ENCODE data around the gene EFHC2.

The EFHC2 gene

DNA sequence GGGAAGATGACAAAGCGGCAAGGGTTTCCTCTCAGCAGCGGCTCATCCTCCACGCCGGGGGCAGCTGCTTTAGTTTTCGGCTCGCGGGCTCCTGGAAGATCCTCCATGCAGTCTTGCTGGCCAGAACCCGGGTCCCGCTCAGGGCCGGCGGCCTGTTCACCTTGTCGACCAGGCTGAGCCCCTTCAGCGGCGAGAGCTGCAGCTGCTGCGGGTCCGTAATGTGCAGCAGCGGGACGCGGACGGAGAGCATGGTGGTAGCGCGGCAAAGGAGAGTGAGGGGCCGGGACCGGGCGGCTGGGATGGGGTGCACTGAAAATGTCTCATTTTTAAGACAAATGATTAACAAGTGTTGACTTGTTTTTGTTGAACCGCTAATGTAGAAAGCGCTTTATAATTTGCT lies 33.2 kb downstream of the EFHC2 start:
- no peaks in the 10 kb centered on the region for H3K9me2 ChIP-seq (replicated peaks; ENCODE audit: control insufficient read depth, low read length)
- H3K9me3 ChIP-seq (ENCODE audit: control insufficient read depth, insufficient read depth, low read length), result no peaks in the 10 kb centered on the region
- no peak overlapping the region for H3K27ac ChIP-seq (ENCODE audit: low read depth, low read length)
- H3K79me2 ChIP-seq (ENCODE audit: control insufficient read depth, low read length), result no peaks in the 10 kb centered on the region
- no peaks in the 10 kb centered on the region for H4K20me1 ChIP-seq (ENCODE audit: control insufficient read depth, insufficient read depth, low read depth, low read length)
- H3K27me3 ChIP-seq (ENCODE audit: control insufficient read depth, low read length), result no peaks in the 10 kb centered on the region
- H3K4me2 ChIP-seq (ENCODE audit: low read length), result no peak overlapping the region
- TF ChIP-seq EZH2phosphoT487 (IDR thresholded peaks at IDR 0.05; ENCODE audit: borderline replicate concordance, low read length), result no peak
- TF ChIP-seq, protein P1, sequence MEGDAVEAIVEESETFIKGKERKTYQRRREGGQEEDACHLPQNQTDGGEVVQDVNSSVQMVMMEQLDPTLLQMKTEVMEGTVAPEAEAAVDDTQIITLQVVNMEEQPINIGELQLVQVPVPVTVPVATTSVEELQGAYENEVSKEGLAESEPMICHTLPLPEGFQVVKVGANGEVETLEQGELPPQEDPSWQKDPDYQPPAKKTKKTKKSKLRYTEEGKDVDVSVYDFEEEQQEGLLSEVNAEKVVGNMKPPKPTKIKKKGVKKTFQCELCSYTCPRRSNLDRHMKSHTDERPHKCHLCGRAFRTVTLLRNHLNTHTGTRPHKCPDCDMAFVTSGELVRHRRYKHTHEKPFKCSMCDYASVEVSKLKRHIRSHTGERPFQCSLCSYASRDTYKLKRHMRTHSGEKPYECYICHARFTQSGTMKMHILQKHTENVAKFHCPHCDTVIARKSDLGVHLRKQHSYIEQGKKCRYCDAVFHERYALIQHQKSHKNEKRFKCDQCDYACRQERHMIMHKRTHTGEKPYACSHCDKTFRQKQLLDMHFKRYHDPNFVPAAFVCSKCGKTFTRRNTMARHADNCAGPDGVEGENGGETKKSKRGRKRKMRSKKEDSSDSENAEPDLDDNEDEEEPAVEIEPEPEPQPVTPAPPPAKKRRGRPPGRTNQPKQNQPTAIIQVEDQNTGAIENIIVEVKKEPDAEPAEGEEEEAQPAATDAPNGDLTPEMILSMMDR (IDR thresholded peaks at IDR 0.05; ENCODE audit: low read depth, low read length, poor library complexity, severe bottlenecking), result no peak
- H3K4me1 ChIP-seq (ENCODE audit: control insufficient read depth, low read length), result no peaks in the 10 kb centered on the region
- no peak overlapping the region for H3K4me3 ChIP-seq (ENCODE audit: low read length)
- no peaks in the 10 kb centered on the region for H3F3A ChIP-seq (ENCODE audit: control insufficient read depth, insufficient read depth)
- no peaks in the 10 kb centered on the region for H3K36me3 ChIP-seq (ENCODE audit: control insufficient read depth, low read length)

DNA sequence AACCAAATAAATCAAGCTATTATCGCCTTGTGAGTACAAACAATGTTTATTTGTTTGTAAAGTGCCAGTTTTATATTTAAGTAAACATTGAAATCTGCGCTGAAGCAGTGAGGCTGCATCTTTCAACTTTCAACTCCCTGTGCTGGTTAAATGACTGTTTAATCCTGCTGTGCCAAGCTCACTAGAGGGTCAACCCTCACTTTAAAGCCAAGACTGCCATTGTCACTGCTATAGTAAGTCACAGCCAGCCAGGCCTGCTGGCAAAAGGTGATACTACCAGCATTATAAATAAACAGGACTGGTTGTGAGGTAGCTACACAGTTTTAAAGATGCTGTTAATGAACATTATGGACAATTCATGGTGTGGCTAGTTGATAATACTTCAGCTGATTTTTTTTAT lies 34.6 kb downstream of the EFHC2 start:
- H3K9me3 ChIP-seq (ENCODE audit: control insufficient read depth, insufficient read depth, low read length), result no peaks in the 10 kb centered on the region
- TF ChIP-seq EZH2phosphoT487 (IDR thresholded peaks at IDR 0.05; ENCODE audit: borderline replicate concordance, low read length), result no peak
- TF ChIP-seq, protein P1 (IDR thresholded peaks at IDR 0.05; ENCODE audit: low read depth, low read length, poor library complexity, severe bottlenecking), result no peak

DNA sequence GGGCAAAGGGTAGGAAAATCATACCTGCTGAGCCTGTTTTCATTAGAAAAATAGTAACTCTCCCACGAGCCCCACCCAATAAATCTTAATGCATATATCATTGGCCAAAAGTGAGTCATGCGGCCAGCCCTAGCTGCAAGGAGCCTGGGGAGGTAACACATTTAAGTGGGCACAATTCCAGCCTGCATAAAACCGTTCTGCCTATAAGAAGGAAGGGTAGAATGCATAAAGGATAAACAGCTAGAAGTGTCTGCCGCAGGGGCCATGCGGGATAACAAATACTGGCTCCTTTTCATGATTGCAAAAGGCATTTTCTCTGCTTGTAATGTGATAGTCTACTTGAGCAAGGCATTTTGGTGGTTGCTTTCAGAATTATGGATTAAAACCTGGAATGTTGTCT lies 37.1 kb downstream of the EFHC2 start:
- TF ChIP-seq, protein P1 (IDR thresholded peaks at IDR 0.05; ENCODE audit: low read depth, low read length, poor library complexity, severe bottlenecking), result no peak
- TF ChIP-seq EZH2phosphoT487 (IDR thresholded peaks at IDR 0.05; ENCODE audit: borderline replicate concordance, low read length), result no peak
- H3F3A ChIP-seq (ENCODE audit: control insufficient read depth, insufficient read depth), result no peaks in the 10 kb centered on the region
- H3K27ac ChIP-seq (ENCODE audit: low read depth, low read length), result no peak overlapping the region
- H3K4me1 ChIP-seq (ENCODE audit: control insufficient read depth, low read length), result no peaks in the 10 kb centered on the region
- no peaks in the 10 kb centered on the region for H3K9me3 ChIP-seq (ENCODE audit: control insufficient read depth, insufficient read depth, low read length)
- H3K79me2 ChIP-seq (ENCODE audit: control insufficient read depth, low read length), result no peaks in the 10 kb centered on the region
- H3K27me3 ChIP-seq (ENCODE audit: control insufficient read depth, low read length), result no peaks in the 10 kb centered on the region
- H4K20me1 ChIP-seq (ENCODE audit: control insufficient read depth, insufficient read depth, low read depth, low read length), result no peaks in the 10 kb centered on the region
- no peaks in the 10 kb centered on the region for H3K36me3 ChIP-seq (ENCODE audit: control insufficient read depth, low read length)
- H3K9me2 ChIP-seq (replicated peaks; ENCODE audit: control insufficient read depth, low read length), result no peaks in the 10 kb centered on the region
- no peak overlapping the region for H3K4me3 ChIP-seq (ENCODE audit: low read length)
- H3K4me2 ChIP-seq (ENCODE audit: low read length), result no peak overlapping the region

More for the DNA sequence above, 34.6 kb downstream of the EFHC2 start:
- Histone ChIP-seq H3K9me2 (replicated peaks; ENCODE audit: control insufficient read depth, low read length) (no peaks in the 10 kb centered on the region), H3K36me3 (ENCODE audit: control insufficient read depth, low read length) (no peaks in the 10 kb centered on the region), H3F3A (ENCODE audit: control insufficient read depth, insufficient read depth) (no peaks in the 10 kb centered on the region), H3K79me2 (ENCODE audit: control insufficient read depth, low read length) (no peaks in the 10 kb centered on the region), H4K20me1 (ENCODE audit: control insufficient read depth, insufficient read depth, low read depth, low read length) (no peaks in the 10 kb centered on the region), H3K4me1 (ENCODE audit: control insufficient read depth, low read length) (no peaks in the 10 kb centered on the region), H3K27me3 (ENCODE audit: control insufficient read depth, low read length) (no peaks in the 10 kb centered on the region), H3K4me3 (ENCODE audit: low read length) (no peak overlapping the region), H3K27ac (ENCODE audit: low read depth, low read length) (no peak overlapping the region), H3K4me2 (ENCODE audit: low read length) (no peak overlapping the region)

DNA sequence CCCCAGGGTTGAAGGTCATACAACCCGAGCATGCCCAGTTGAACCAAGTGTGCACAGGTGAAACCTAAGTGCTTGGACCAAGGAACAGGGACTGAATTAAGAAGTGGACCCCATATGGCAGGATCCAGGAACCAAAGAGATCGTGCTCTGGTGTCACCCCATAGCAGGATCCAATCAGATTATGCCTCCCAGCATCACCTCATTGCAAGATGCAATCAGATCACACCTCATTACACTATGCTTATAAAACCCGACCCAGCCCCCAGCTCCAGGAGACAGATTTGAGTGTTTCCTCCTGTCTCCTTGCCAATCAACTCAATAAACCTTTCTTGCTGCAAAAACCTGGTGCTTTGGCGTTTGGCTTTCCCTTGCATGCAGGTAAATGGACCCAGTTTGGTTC lies 37.6 kb downstream of the EFHC2 start:
- Histone ChIP-seq H3F3A (ENCODE audit: control insufficient read depth, insufficient read depth) (no peaks in the 10 kb centered on the region), H3K9me3 (ENCODE audit: control insufficient read depth, insufficient read depth, low read length) (no peaks in the 10 kb centered on the region), H3K9me2 (replicated peaks; ENCODE audit: control insufficient read depth, low read length) (no peaks in the 10 kb centered on the region), H3K4me1 (ENCODE audit: control insufficient read depth, low read length) (no peaks in the 10 kb centered on the region), H3K79me2 (ENCODE audit: control insufficient read depth, low read length) (no peaks in the 10 kb centered on the region), H3K36me3 (ENCODE audit: control insufficient read depth, low read length) (no peaks in the 10 kb centered on the region), H4K20me1 (ENCODE audit: control insufficient read depth, insufficient read depth, low read depth, low read length) (no peaks in the 10 kb centered on the region), H3K27me3 (ENCODE audit: control insufficient read depth, low read length) (no peaks in the 10 kb centered on the region), H3K4me3 (ENCODE audit: low read length) (no peak overlapping the region), H3K4me2 (ENCODE audit: low read length) (no peak overlapping the region), H3K27ac (ENCODE audit: low read depth, low read length) (no peak overlapping the region)
- no peak for TF ChIP-seq EZH2phosphoT487 (IDR thresholded peaks at IDR 0.05; ENCODE audit: borderline replicate concordance, low read length)
- TF ChIP-seq, protein P1 (IDR thresholded peaks at IDR 0.05; ENCODE audit: low read depth, low read length, poor library complexity, severe bottlenecking), result no peak
